Astrocyte of the spinal cord (primary cell): ENCODE results near the gene ZEB1.
A peak's percentile ranks its signal among the peaks of the same experiment; 100 is the strongest.

Experiments
- DNase-seq: peaks from one replicate; pipeline ENCODE4 v3.0.0; 2011; ENCODE audit warnings: low read depth, low spot score
- H3K4me3 ChIP-seq: 2 replicates; pipeline ENCODE4 v1.5.1; 2011; ENCODE audit warnings: low read depth, mild to moderate bottlenecking, low read length, moderate library complexity
- CTCF ChIP-seq: IDR thresholded peaks from 2 replicates; pipeline ENCODE4 v1.5.1; 2012; ENCODE audit warnings: low read depth, mild to moderate bottlenecking, low read length, inconsistent platforms
- in situ Hi-C: cut with HindIII; loops from 2 replicates; pipeline ENCODE4 v1.10.0; 2017; ENCODE audit warnings: low sequenced_read_pairs

ZEB1 gene

GRCh38 chr10:31299119-31299518 is 19.9 kb upstream of the ZEB1 start:
- H3K4me3 ChIP-seq = no peak overlapping the region
- in situ Hi-C loops = no loop called here
- no peak for TF ChIP-seq CTCF
- no peak for DNase-seq

GRCh38 chr10:31303212-31303611 is 15.8 kb upstream of the ZEB1 start:
- no peak overlapping the region for H3K4me3 ChIP-seq
- in situ Hi-C loops = no loop called here
- no peak for TF ChIP-seq CTCF
- no peak for DNase-seq

GRCh38 chr10:31304291-31304970 is 14.6 kb upstream of the ZEB1 start:
- no peak overlapping the region for H3K4me3 ChIP-seq
- DNase-seq = no peak
- TF ChIP-seq CTCF = no peak
- in situ Hi-C loops = no loop called here

- DNase-seq = no peak
- TF ChIP-seq CTCF = no peak
- no peak overlapping the region for H3K4me3 ChIP-seq
- in situ Hi-C loops = no loop called here
Measured at GRCh38 chr10:31313396-31313795, 5.6 kb upstream of the ZEB1 start.

- no peak overlapping the region for H3K4me3 ChIP-seq
- peak; percentile 31 for DNase-seq
- in situ Hi-C loops = no loop called here
- no peak for TF ChIP-seq CTCF
Measured at GRCh38 chr10:31314256-31315150, 4.5 kb upstream of the ZEB1 start.

GRCh38 chr10:31315453-31315852 is 3.6 kb upstream of the ZEB1 start:
- no peak for TF ChIP-seq CTCF
- no peak overlapping the region for H3K4me3 ChIP-seq
- peak; percentile 81 for DNase-seq
- in situ Hi-C loops = no loop called here
